SU-DHL-6 (cell line): ENCODE results near the gene OSBP2.

Source experiments
- H2AFZ ChIP-seq: fragments of 200-600 bp; sonication (generic); 2 replicates; pipeline ENCODE4 v1.6.1; 2014; ENCODE audit warnings: low read depth, mild to moderate bottlenecking, moderate library complexity, mixed read lengths, antibody characterized with exemption, low read length; ENCODE audit not compliant: severe bottlenecking
- H3F3A ChIP-seq: fragments of 200-600 bp; shearing (Covaris generic); 2 replicates; pipeline ENCODE4 v1.6.0; 2016; ENCODE audit warnings: antibody characterized with exemption, mild to moderate bottlenecking; ENCODE audit not compliant: insufficient read depth
- H3K27ac ChIP-seq: fragments of 200-600 bp; sonication (generic); 2 replicates; pipeline ENCODE4 v1.5.1; 2016; ENCODE audit warnings: low read depth, mild to moderate bottlenecking, low read length, moderate library complexity, mixed read lengths
- H3K27me3 ChIP-seq: fragments of 200-600 bp; sonication (generic), shearing (Covaris generic); 2 replicates; pipeline ENCODE4 v1.6.0; 2014; ENCODE audit warnings: mild to moderate bottlenecking, low read length
- H3K36me3 ChIP-seq: fragments of 200-600 bp; sonication (generic); 2 replicates; pipeline ENCODE4 v1.6.1; 2014; ENCODE audit warnings: mild to moderate bottlenecking, low read length, mixed read lengths
- H3K4me2 ChIP-seq: fragments of 300-600, 200-600 bp; shearing (Covaris generic), sonication (generic); 2 replicates; pipeline ENCODE4 v1.6.0; 2014; ENCODE audit warnings: low read length, low read depth, mild to moderate bottlenecking; ENCODE audit not compliant: poor library complexity, severe bottlenecking
- H3K4me3 ChIP-seq: fragments of 200-600 bp; sonication (generic); 2 replicates; pipeline ENCODE4 v1.5.1; 2014; ENCODE audit warnings: antibody characterized with exemption, low read length, mild to moderate bottlenecking, mixed read lengths; ENCODE audit not compliant: insufficient read depth, poor library complexity, severe bottlenecking
- H3K79me2 ChIP-seq: fragments of 200-600 bp; sonication (generic); 2 replicates; pipeline ENCODE4 v1.6.1; 2014; ENCODE audit warnings: mild to moderate bottlenecking, low read length, moderate library complexity; ENCODE audit not compliant: insufficient read depth
- H3K9ac ChIP-seq: fragments of 200-600 bp; sonication (generic); 2 replicates; pipeline ENCODE4 v1.7.0; 2014; ENCODE audit warnings: mild to moderate bottlenecking, low read length
- H3K9me2 ChIP-seq: fragments of 200-600 bp; sonication (generic); replicated peaks from 2 replicates; pipeline ENCODE4 v1.6.1; 2014; ENCODE audit warnings: low read length; ENCODE audit not compliant: insufficient read depth
- H3K9me3 ChIP-seq: fragments of 200-600 bp; sonication (generic); 2 replicates; pipeline ENCODE4 v1.6.1; 2014; ENCODE audit warnings: low read length, mixed read lengths; ENCODE audit not compliant: insufficient read depth
- H4K20me1 ChIP-seq: fragments of 200-600 bp; sonication (generic); 2 replicates; pipeline ENCODE4 v1.6.1; 2014; ENCODE audit warnings: low read depth, mild to moderate bottlenecking, antibody characterized with exemption, low read length, moderate library complexity, mixed read lengths
- EZH2phosphoT487 ChIP-seq: fragments of 200-600 bp; sonication (generic), shearing (Covaris generic); conservative IDR thresholded peaks from 2 replicates; pipeline ENCODE4 v1.6.1; 2018; ENCODE audit warnings: mild to moderate bottlenecking, antibody characterized with exemption, low read length, moderate library complexity, mixed read lengths
- TF ChIP-seq, protein P1 (sequence below): fragments of 200-600 bp; sonication (generic); IDR thresholded peaks from one replicate; pipeline ENCODE4 v1.5.1; 2017; ENCODE audit warnings: antibody characterized with exemption, mild to moderate bottlenecking, low read length, moderate library complexity; ENCODE audit not compliant: insufficient read depth, poor library complexity, severe bottlenecking

The OSBP2 gene

DNA sequence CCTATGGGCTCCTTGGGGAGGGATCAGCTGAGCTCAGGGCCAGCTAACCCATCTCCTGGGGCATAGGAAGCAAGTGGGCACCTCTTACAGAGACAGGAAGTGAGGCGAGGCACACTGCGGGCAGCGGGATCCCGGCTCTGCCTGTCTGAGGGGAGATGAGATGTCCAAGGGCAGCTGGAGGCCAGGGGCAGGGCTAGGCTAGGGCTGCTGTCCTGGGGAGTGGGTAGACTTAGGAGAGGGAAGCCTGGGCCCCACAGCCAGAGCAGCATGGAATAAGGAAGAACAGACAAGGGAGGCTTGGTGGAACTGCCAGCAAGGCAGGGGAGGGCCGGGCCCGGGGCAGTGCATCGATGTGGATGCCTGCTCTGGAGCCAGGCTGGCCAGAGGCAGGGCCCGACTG, 197.6 kb downstream of the OSBP2 start:
- no peak for TF ChIP-seq EZH2phosphoT487
- TF ChIP-seq, protein P1, sequence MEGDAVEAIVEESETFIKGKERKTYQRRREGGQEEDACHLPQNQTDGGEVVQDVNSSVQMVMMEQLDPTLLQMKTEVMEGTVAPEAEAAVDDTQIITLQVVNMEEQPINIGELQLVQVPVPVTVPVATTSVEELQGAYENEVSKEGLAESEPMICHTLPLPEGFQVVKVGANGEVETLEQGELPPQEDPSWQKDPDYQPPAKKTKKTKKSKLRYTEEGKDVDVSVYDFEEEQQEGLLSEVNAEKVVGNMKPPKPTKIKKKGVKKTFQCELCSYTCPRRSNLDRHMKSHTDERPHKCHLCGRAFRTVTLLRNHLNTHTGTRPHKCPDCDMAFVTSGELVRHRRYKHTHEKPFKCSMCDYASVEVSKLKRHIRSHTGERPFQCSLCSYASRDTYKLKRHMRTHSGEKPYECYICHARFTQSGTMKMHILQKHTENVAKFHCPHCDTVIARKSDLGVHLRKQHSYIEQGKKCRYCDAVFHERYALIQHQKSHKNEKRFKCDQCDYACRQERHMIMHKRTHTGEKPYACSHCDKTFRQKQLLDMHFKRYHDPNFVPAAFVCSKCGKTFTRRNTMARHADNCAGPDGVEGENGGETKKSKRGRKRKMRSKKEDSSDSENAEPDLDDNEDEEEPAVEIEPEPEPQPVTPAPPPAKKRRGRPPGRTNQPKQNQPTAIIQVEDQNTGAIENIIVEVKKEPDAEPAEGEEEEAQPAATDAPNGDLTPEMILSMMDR: no peak
- Histone ChIP-seq H3K4me2 (no peak overlapping the region), H3K27me3 (no peaks in the 10 kb centered on the region), H3F3A (no peaks in the 10 kb centered on the region), H3K36me3 (no peaks in the 10 kb centered on the region), H2AFZ (no peak overlapping the region), H3K4me3 (no peak overlapping the region), H3K9me2 (no peaks in the 10 kb centered on the region), H3K79me2 (no peaks in the 10 kb centered on the region), H3K9me3 (no peaks in the 10 kb centered on the region), H3K9ac (no peak overlapping the region), H4K20me1 (no peaks in the 10 kb centered on the region), H3K27ac (no peak overlapping the region)

DNA sequence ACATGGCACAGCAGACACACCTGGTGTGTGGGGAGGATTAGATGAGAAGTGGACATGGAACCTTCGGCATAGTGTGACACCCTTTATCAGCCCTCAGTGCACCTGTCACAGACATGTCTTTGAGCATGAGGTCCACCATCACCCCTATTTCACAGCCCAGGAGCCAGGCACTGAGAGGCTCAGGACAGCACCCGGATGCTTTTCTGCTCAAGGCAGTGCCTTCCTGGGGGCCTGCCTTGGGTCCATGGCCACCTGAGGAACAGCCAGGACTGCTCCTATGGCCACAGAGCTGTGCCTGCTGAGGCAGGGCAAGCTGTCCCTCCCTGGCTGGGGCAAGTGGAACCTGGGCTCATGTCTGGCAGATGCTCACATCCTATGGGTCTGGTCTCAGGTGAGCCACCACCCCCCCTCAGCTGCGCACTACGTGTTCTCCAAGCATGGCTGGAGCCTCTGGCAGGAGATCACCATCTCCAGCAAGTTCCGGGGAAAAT, 198.1 kb downstream of the OSBP2 start:
- Histone ChIP-seq H3K9ac (no peak overlapping the region), H2AFZ (no peak overlapping the region), H3K27ac (no peak overlapping the region), H3K9me2 (no peaks in the 10 kb centered on the region), H3K27me3 (no peaks in the 10 kb centered on the region), H3K36me3 (no peaks in the 10 kb centered on the region), H3F3A (no peaks in the 10 kb centered on the region), H4K20me1 (no peaks in the 10 kb centered on the region), H3K79me2 (no peaks in the 10 kb centered on the region), H3K9me3 (no peaks in the 10 kb centered on the region), H3K4me3 (no peak overlapping the region), H3K4me2 (no peak overlapping the region)
- TF ChIP-seq EZH2phosphoT487: no peak
- TF ChIP-seq, protein P1: no peak

GRCh38 chr22:30893434-30894370, 199.0 kb downstream of the OSBP2 start:
- Histone ChIP-seq H3K4me3 (no peak overlapping the region), H3K36me3 (no peaks in the 10 kb centered on the region), H3F3A (no peaks in the 10 kb centered on the region), H3K27ac (no peak overlapping the region), H3K9me2 (no peaks in the 10 kb centered on the region), H3K4me2 (no peak overlapping the region), H3K9ac (no peak overlapping the region), H4K20me1 (no peaks in the 10 kb centered on the region), H3K27me3 (no peaks in the 10 kb centered on the region), H2AFZ (no peak overlapping the region), H3K9me3 (no peaks in the 10 kb centered on the region), H3K79me2 (no peaks in the 10 kb centered on the region)
- TF ChIP-seq EZH2phosphoT487: no peak
- TF ChIP-seq, protein P1: no peak
